Middle frontal gyrus (tissue), 1 donor: ENCODE measurements around the gene EXOC3.

Experiments used
- DNase-seq: peaks from one replicate; pipeline ENCODE4 v3.0.0-alpha.2; 2015; ENCODE audit warnings: low spot score; ENCODE audit errors: extremely low spot score

EXOC3 gene

GRCh38 chr5:425714-426113 is 17.3 kb upstream of the EXOC3 start:
- no peak for DNase-seq

GRCh38 chr5:426392-426976 is 16.5 kb upstream of the EXOC3 start:
- no peak for DNase-seq

- DNase-seq = no peak
These were observed 15.4 kb upstream of the EXOC3 start for GRCh38 chr5:427415-428087.

- no peak for DNase-seq
These were observed 14.8 kb upstream of the EXOC3 start for GRCh38 chr5:428219-428618.

GRCh38 chr5:428754-429452 is 14.1 kb upstream of the EXOC3 start:
- DNase-seq = no peak

GRCh38 chr5:429453-430188 is 13.4 kb upstream of the EXOC3 start:
- no peak for DNase-seq

GRCh38 chr5:430214-430925 is 12.6 kb upstream of the EXOC3 start:
- DNase-seq = no peak

GRCh38 chr5:431001-431710 is 11.8 kb upstream of the EXOC3 start:
- no peak for DNase-seq

- DNase-seq = no peak
These were observed 11.3 kb upstream of the EXOC3 start for GRCh38 chr5:431711-432050.

- DNase-seq = no peak
These were observed 10.6 kb upstream of the EXOC3 start for GRCh38 chr5:432201-432927.

- DNase-seq = no peak
These were observed 9.8 kb upstream of the EXOC3 start for GRCh38 chr5:432928-433791.

- no peak for DNase-seq
These were observed 9.1 kb upstream of the EXOC3 start for GRCh38 chr5:433836-434235.

GRCh38 chr5:434443-435146 is 8.4 kb upstream of the EXOC3 start:
- no peak for DNase-seq

- DNase-seq = no peak
These were observed 7.7 kb upstream of the EXOC3 start for GRCh38 chr5:435156-435790.

- DNase-seq = no peak
These were observed 6.9 kb upstream of the EXOC3 start for GRCh38 chr5:435961-436640.

- no peak for DNase-seq
These were observed 6.4 kb upstream of the EXOC3 start for GRCh38 chr5:436641-436975.

- DNase-seq = no peak
These were observed 5.7 kb upstream of the EXOC3 start for GRCh38 chr5:437281-437771.
